ENCODE measurements around the gene FAM118B.

Gene FAM118B

DNA sequence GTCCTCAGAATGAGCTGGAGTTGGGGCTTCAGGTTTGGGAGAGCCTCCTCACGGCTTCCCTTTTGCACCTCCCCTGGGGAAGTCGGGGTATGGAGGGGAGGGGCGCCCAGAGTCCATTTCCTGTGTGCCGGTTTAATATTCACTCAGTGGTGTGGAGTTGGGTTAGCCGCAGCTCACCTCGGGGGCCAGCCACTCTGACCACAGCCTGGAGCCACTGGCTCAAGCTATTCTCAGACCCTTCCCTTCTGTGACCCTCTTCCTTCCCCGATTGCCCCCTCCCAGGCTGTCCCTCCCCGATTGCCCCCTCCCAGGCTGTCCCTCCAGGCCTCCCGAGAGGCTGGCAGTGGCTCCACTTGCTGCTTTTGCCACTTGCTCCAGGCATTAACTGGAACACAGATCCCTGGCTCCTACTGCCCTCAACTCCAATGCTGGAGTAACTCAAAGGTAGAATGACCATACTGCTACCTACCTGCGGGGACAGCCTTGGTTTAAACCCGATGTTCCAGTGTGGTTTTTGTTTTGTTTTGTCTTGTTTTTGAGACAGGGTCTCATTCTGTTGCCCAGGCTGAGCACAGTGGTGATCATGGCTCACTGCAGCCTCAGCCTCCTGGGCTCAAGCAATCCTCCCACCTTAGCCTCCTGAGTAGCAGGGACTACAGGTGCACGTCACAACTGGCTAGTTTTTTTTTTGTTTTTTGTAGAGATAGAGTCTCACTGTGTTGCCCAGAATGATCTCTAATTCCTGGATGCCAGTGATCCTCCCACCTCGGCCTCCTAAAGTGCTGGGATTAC lies 29.4 kb upstream of the FAM118B start:
- H3K4ac ChIP-seq (ENCODE audit: low read depth in 1 of 2, low read length in 2 of 2), result no peak overlapping the region
- 91% methylated on average over 9 of the region's 13 CpGs for WGBS
- peaks cover 0 to 8% of the 10 kb centered on the region in 2 experiments for H3K36me3 ChIP-seq (ENCODE audit: control insufficient read depth in 1 of 2, insufficient read depth in 2 of 2, low read depth in 1 of 2, low read length in 2 of 2)
- no peak overlapping the region for H3K4me3 ChIP-seq (ENCODE audit: insufficient read depth in 1 of 2, low read depth in 1 of 2, low read length in 2 of 2)
- DNase-seq, result no peak
- H3K18ac ChIP-seq (ENCODE audit: low read depth in 1 of 2, low read length in 2 of 2), result no peak overlapping the region
- H3K14ac ChIP-seq (ENCODE audit: low read length in 2 of 2), result no peak overlapping the region
- H3K27me3 ChIP-seq (ENCODE audit: control insufficient read depth in 1 of 2, insufficient read depth in 1 of 2, low read length in 2 of 2), result peaks cover 0 to 5% of the 10 kb centered on the region in 2 experiments
- H2BK5ac ChIP-seq (ENCODE audit: low read depth, low read length, poor library complexity, severe bottlenecking), result no peak overlapping the region
- H3K4me2 ChIP-seq (ENCODE audit: low read length, poor library complexity, severe bottlenecking), result no peak overlapping the region
- no peaks in the 10 kb centered on the region for H3K79me1 ChIP-seq (replicated peaks; ENCODE audit: low read length, poor library complexity, severe bottlenecking)
- H2BK12ac ChIP-seq (ENCODE audit: low read length in 2 of 2), result no peak overlapping the region
- H2BK120ac ChIP-seq (ENCODE audit: low read depth, low read length), result no peak overlapping the region
- no peak overlapping the region for H3K23ac ChIP-seq (ENCODE audit: low read length in 2 of 2)
- H3K4me1 ChIP-seq (ENCODE audit: control insufficient read depth, insufficient read depth, low read depth, low read length), result peaks cover 13% of the 10 kb centered on the region
- H2AFZ ChIP-seq (ENCODE audit: low read depth, low read length), result no peak overlapping the region
- no peak overlapping the region for H2AK5ac ChIP-seq (ENCODE audit: low read length, severe bottlenecking)
- H3K9me3 ChIP-seq (ENCODE audit: control insufficient read depth, low read length), result no peaks in the 10 kb centered on the region
- H4K91ac ChIP-seq (ENCODE audit: low read length), result no peak overlapping the region
- no peak overlapping the region for H2BK15ac ChIP-seq (ENCODE audit: low read depth, poor library complexity, severe bottlenecking)
- H3K9ac ChIP-seq (ENCODE audit: low read length), result no peak overlapping the region
- H4K8ac ChIP-seq (ENCODE audit: low read length), result no peak overlapping the region
- H3K27ac ChIP-seq (ENCODE audit: low read length, poor library complexity, severe bottlenecking), result no peak overlapping the region

DNA sequence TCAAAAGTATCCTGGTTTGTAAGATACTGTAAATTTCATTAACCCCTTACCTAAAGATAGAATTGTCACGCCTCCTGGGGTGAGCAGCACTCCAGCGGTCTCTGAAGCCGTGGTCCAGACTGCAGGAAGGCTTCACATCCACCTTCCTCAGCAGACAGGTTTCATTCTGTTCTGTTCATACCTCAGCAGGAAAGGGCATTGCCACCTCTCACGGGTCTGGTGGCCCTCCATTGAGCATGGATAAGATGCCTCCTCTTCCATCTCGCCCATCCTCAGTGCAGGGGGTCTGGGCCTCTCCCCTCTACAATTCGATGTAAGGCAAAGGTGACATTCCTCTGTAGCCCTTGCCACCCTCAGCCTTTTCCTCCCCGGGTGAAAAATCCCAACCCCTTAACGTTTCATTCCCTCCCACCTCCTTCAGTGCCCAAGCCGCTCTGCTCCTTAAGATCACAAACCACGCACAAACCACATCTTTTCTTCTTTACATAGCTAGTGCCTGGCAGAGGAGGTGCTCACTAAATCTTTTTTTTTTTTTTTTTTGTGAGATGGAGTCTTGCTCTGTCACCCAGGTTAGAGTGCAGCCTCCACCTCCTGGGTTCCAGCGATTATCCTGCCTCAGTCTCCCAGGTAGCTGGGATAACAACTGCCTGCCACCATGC lies 28.7 kb upstream of the FAM118B start:
- H3K4ac ChIP-seq (ENCODE audit: low read depth in 1 of 2, low read length in 2 of 2), result no peak overlapping the region
- no peaks in the 10 kb centered on the region for H3K79me1 ChIP-seq (replicated peaks; ENCODE audit: low read length, poor library complexity, severe bottlenecking)
- no peak overlapping the region for H2BK15ac ChIP-seq (ENCODE audit: low read depth, poor library complexity, severe bottlenecking)
- DNase-seq, result no peak
- H3K4me2 ChIP-seq (ENCODE audit: low read length, poor library complexity, severe bottlenecking), result no peak overlapping the region
- no peak overlapping the region for H3K9ac ChIP-seq (ENCODE audit: low read length)
- no peak overlapping the region for H2AFZ ChIP-seq (ENCODE audit: low read depth, low read length)
- H2BK12ac ChIP-seq (ENCODE audit: low read length in 2 of 2), result no peak overlapping the region
- no peak overlapping the region for H2AK5ac ChIP-seq (ENCODE audit: low read length, severe bottlenecking)
- peaks cover 13% of the 10 kb centered on the region for H3K4me1 ChIP-seq (ENCODE audit: control insufficient read depth, insufficient read depth, low read depth, low read length)
- H3K18ac ChIP-seq (ENCODE audit: low read depth in 1 of 2, low read length in 2 of 2), result no peak overlapping the region
- no peaks in the 10 kb centered on the region for H3K27me3 ChIP-seq (ENCODE audit: control insufficient read depth in 1 of 2, insufficient read depth in 1 of 2, low read length in 2 of 2)
- no peak overlapping the region for H3K4me3 ChIP-seq (ENCODE audit: insufficient read depth in 1 of 2, low read depth in 1 of 2, low read length in 2 of 2)
- H4K8ac ChIP-seq (ENCODE audit: low read length), result no peak overlapping the region
- peaks cover 0 to 12% of the 10 kb centered on the region in 2 experiments for H3K36me3 ChIP-seq (ENCODE audit: control insufficient read depth in 1 of 2, insufficient read depth in 2 of 2, low read depth in 1 of 2, low read length in 2 of 2)
- H2BK5ac ChIP-seq (ENCODE audit: low read depth, low read length, poor library complexity, severe bottlenecking), result no peak overlapping the region
- 93% methylated on average over 8 of the region's 11 CpGs for WGBS
- no peak overlapping the region for H3K23ac ChIP-seq (ENCODE audit: low read length in 2 of 2)
- H2BK120ac ChIP-seq (ENCODE audit: low read depth, low read length), result no peak overlapping the region
- no peak overlapping the region for H3K27ac ChIP-seq (ENCODE audit: low read length, poor library complexity, severe bottlenecking)
- H3K9me3 ChIP-seq (ENCODE audit: control insufficient read depth, low read length), result no peaks in the 10 kb centered on the region
- no peak overlapping the region for H3K14ac ChIP-seq (ENCODE audit: low read length in 2 of 2)
- H4K91ac ChIP-seq (ENCODE audit: low read length), result no peak overlapping the region

DNA sequence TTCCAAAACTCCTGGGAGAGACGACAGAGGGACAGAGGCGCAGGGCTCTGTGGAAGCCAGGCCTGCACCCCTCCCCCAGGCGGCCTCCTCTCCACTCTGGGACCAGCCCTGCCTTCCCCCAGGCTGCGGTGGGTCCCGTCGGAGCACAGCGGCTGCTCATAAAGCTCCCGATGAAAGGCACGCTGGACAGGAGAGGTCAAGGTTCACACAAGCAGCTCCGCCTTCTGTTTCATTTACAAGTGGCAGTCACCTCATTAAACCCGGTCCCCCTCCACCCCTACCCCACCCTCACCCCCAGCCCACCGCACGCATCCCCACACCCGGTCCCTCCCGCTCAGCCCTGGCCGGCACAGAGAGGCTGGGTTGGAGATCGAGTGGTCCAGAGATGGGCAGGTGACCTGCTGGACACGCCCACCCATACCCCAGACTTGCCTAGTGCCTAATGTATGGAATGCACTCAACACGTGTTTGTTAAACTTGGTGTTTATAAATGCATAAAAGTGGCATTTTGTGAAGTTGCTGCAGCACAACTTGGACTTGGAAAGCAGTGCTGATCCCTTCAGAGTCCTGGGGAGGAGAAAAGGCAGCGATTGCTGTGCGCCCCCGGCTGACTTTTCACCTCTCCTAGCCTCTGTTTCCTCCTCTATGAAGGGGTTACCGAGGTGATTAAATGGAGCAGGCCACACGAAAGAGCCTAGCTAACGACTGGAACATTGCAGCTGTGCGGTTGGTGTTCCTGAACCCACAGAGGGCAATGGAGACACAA lies 26.1 kb upstream of the FAM118B start:
- peaks cover 13% of the 10 kb centered on the region for H3K4me1 ChIP-seq (ENCODE audit: control insufficient read depth, insufficient read depth, low read depth, low read length)
- 87% methylated on average over 25 of the region's 26 CpGs for WGBS

More for the DNA sequence above, 26.1 kb upstream of the FAM118B start:
- Histone ChIP-seq H3K23ac (ENCODE audit: low read length in 2 of 2) (no peak overlapping the region), H3K4ac (ENCODE audit: low read depth in 1 of 2, low read length in 2 of 2) (no peak overlapping the region), H3K14ac (ENCODE audit: low read length in 2 of 2) (no peak overlapping the region), H3K9me3 (ENCODE audit: control insufficient read depth, low read length) (no peaks in the 10 kb centered on the region), H2BK15ac (ENCODE audit: low read depth, poor library complexity, severe bottlenecking) (no peak overlapping the region), H4K8ac (ENCODE audit: low read length) (no peak overlapping the region), H3K9ac (ENCODE audit: low read length) (no peak overlapping the region), H3K79me1 (replicated peaks; ENCODE audit: low read length, poor library complexity, severe bottlenecking) (no peaks in the 10 kb centered on the region), H3K18ac (ENCODE audit: low read depth in 1 of 2, low read length in 2 of 2) (no peak overlapping the region), H3K4me2 (ENCODE audit: low read length, poor library complexity, severe bottlenecking) (no peak overlapping the region), H2BK5ac (ENCODE audit: low read depth, low read length, poor library complexity, severe bottlenecking) (no peak overlapping the region), H3K4me3 (ENCODE audit: insufficient read depth in 1 of 2, low read depth in 1 of 2, low read length in 2 of 2) (no peak overlapping the region), H2BK120ac (ENCODE audit: low read depth, low read length) (no peak overlapping the region), H4K91ac (ENCODE audit: low read length) (no peak overlapping the region), H3K36me3 (ENCODE audit: control insufficient read depth in 1 of 2, insufficient read depth in 2 of 2, low read depth in 1 of 2, low read length in 2 of 2) (peaks cover 0 to 36% of the 10 kb centered on the region in 2 experiments), H3K27me3 (ENCODE audit: control insufficient read depth in 1 of 2, insufficient read depth in 1 of 2, low read length in 2 of 2) (no peaks in the 10 kb centered on the region), H2AK5ac (ENCODE audit: low read length, severe bottlenecking) (no peak overlapping the region), H2BK12ac (ENCODE audit: low read length in 2 of 2) (no peak overlapping the region), H3K27ac (ENCODE audit: low read length, poor library complexity, severe bottlenecking) (no peak overlapping the region), H2AFZ (ENCODE audit: low read depth, low read length) (no peak overlapping the region)
- DNase-seq, result no peak
